Ovary (tissue), 3 donors: ENCODE measurements around the gene TMED9.

Source experiments
- EP300 ChIP-seq: sonication (generic); formaldehyde crosslinking; IDR thresholded peaks from one replicate; pipeline ENCODE4 v1.6.1; 2017; ENCODE audit warnings: antibody characterized with exemption
- POLR2A ChIP-seq: fragments of 450-650 bp; IDR thresholded peaks from one replicate; pipeline ENCODE4 v1.6.1; 2017; ENCODE audit warnings: antibody characterized with exemption, mild to moderate bottlenecking, moderate library complexity
- TF ChIP-seq, protein P1 (sequence below), 3 donors: fragments of 450-650 bp in 2 of 3; fragments of 200-600 bp in 1 of 3; IDR thresholded peaks; one replicate each; pipeline versions ENCODE4 v1.5.1 to v1.8.0; 2016 to 2022; ENCODE audit warnings: antibody characterized with exemption in 3 of 3, mild to moderate bottlenecking in 1 of 3
- donor health status: DM: no; HTN: no; CAD: no.

- TF ChIP-seq, protein P1, sequence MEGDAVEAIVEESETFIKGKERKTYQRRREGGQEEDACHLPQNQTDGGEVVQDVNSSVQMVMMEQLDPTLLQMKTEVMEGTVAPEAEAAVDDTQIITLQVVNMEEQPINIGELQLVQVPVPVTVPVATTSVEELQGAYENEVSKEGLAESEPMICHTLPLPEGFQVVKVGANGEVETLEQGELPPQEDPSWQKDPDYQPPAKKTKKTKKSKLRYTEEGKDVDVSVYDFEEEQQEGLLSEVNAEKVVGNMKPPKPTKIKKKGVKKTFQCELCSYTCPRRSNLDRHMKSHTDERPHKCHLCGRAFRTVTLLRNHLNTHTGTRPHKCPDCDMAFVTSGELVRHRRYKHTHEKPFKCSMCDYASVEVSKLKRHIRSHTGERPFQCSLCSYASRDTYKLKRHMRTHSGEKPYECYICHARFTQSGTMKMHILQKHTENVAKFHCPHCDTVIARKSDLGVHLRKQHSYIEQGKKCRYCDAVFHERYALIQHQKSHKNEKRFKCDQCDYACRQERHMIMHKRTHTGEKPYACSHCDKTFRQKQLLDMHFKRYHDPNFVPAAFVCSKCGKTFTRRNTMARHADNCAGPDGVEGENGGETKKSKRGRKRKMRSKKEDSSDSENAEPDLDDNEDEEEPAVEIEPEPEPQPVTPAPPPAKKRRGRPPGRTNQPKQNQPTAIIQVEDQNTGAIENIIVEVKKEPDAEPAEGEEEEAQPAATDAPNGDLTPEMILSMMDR (IDR thresholded peaks at IDR 0.05), result no peak
- TF ChIP-seq EP300 (no peak), POLR2A (no peak)
Observed at GRCh38 chr5:177548495-177548894, 43.5 kb upstream of the TMED9 start.
